Inflammatory macrophage (primary cell): ENCODE measurements around the gene CFAP58.
"Not testable (repeated sequence)": the region's sequence is repeated elsewhere in the genome, so short reads cannot be mapped to it uniquely, and the experiment has no call there.

ENCODE experiments used
- DNase-seq, 2 donors: peaks; one replicate each; pipeline ENCODE4 v3.0.0-alpha.2; 2020 to 2022

The CFAP58 gene

DNA sequence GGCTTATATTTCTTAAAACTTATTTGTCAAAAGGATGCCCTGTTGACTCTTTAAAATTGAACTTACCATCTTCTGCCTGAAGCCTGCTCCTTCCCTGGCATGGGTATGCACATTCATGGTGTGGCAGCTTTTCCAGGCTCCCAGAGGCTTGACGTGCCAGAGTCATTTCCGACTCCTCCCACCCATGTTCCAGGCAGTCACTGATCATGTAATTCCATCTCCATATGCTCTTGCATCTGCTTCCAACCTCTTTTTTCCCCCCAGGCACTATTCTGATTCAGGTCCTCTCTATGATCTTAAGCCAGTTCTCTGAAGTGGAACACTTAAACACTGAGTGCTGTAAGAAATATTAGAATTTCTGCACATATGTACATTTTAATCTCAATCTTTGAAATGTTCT lies 82.2 kb downstream of the CFAP58 start:
- no peak for DNase-seq

DNA sequence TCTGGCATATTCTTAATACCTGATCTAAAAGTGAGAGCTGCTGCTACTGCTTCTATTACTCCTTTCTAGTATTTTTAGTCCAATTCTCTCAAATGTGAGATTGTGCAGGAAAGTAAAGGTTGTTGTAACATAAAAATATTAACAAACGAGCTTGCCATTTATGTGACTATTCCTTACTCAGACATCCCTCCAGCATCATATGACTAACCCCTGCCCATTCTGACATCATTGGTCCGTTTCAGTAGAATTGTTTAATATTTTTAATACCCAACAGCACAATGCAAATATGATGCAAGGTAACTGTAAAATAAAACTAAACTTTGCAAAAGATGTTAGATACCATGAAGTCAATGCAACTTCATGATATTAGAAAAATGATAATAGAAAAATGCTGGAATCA lies 83.6 kb downstream of the CFAP58 start:
- DNase-seq, result no peak

DNA sequence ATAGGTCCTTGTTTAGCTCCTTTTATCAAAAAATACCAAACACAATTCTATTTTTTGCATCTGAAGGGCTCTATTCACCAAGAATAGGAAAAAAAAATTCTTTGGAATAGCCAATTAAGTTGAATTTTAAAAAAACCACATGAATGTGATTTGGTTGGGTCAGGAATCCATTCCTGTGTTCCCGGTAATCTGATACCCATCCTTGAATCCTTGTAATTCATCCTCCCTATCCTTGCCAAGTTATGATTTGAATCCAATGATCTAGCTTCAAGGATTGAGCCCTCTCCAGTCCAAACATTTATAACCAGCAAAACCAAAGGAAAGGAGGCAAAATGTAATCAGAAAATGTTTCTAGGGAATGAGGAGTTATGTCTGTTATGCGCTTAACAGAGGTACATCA lies 86.6 kb downstream of the CFAP58 start:
- no peak for DNase-seq

DNA sequence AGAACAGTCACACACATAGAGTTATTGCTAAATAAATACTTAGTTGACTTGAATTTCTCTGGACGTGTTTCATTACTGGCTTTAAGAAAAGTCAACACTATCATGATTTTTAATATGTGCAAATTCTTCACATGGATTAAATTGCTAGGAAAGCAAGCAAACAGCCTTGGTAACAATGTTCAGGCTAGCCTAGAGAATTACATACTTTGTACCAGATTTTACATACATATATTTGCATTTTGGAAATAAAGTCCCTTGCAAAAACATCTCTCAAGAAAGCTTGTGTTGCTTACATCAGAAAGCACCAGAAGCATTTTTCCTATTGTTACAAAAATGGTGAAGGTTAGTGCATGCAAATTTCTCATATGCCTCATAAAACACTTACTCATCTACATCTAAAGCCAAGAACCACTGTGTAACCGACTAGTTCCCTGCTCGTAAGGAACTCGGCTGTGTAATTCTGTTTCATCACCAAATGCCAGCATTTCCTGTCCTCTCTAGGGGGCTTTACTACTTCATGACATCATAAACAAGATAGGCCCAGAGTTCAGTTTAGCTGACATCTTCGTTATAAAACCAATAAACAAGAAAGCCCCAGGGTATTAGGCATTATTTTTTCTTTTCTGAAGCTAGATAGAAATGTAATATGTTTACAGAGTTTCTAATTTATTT lies 87.8 kb downstream of the CFAP58 start:
- DNase-seq, result peak; percentile 31 to 33

DNA sequence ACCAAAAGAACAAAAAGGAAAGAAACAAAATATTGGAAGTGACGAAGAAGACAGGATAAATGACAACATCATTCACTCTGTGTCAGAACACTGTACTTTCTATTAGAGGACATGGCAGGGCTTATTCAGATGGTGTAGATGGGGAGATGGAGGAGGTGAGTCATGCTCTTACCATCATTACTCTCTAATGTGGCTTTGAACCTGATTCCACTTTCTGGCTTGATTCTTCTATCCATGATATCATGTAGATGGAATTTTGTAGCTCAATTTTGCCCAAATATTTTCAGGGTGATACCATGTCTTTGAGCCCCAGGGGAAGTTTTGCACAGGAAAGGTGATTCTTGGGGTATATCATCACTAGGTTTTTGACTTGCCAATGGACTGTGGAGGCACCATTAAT lies 91.7 kb downstream of the CFAP58 start:
- no peak for DNase-seq

DNA sequence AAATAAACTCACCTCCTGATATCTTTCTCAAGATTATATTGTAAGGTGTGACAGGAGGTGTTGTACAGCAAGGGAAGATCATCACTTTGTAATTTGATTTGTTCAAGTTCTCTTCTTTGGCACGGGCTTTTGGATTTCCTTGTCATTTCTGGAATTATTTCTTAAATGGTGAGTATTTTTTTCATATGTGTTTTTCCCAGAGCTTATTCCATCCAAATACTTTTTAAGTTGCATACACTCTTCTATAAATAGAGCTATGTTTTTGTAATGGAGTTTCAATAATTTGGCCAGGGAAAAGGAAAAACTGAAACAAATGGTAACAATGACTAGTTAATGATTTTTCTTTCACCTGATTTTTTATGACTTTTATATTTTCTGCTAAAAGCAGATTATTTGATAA lies 92.5 kb downstream of the CFAP58 start:
- DNase-seq, result no peak

DNA sequence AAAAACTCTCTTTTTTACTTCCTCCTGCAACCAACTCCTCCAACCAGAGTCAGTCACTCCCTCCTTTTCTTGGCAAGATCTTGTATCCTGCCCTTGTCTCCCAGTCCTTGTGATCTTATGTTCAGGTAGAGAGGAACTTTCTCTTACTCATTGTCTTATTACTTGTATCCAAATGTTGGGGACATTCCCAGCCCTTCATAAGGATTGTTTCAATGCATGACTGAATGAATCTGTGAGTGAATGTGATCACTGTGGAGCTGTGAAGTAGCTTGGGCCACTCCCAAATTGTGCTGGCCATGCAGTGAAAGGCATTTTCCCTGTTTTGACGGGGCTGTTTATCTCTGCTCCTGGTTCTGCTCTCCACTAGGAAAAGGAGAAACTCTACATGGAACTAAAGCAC lies 93.7 kb downstream of the CFAP58 start:
- DNase-seq, result no peak

DNA sequence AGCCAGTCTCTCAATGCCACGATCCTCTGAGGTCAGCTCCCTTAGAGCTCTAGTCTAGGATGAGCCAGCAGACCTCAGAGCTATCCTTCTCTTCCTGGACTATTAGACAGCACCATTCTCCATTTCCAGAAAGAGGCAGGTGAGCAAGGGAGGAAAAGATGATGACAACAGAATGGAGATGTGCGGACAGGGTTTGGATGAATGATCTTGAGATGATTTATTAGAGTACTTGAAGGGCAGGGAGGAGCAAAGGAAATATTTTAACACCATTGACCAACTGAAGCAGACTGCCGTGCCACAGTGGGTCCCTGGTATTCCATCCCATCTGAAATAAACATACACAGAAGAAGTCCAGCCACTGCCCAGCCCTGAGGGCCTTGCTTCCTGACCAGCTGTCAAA lies 94.3 kb downstream of the CFAP58 start:
- DNase-seq, result no peak

DNA sequence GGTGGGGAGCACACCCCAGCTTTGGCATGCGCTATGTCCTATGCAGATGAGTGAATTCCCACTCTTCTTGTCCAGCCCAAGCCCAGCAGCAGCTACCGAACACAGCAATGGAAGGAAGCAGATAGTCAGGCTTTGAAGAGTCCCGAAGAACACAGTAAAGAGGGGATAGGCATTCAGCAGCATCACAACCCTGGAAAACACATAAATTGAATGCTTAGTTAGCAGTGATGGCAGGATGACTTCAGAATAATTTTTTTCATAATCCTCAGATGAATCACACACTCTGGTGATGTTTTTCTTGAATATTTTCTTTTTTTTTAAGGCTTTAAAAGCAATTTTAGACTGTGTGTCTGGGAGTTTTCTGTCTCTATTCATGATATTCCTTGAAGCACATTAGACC lies 95.8 kb downstream of the CFAP58 start:
- DNase-seq, result no peak

DNA sequence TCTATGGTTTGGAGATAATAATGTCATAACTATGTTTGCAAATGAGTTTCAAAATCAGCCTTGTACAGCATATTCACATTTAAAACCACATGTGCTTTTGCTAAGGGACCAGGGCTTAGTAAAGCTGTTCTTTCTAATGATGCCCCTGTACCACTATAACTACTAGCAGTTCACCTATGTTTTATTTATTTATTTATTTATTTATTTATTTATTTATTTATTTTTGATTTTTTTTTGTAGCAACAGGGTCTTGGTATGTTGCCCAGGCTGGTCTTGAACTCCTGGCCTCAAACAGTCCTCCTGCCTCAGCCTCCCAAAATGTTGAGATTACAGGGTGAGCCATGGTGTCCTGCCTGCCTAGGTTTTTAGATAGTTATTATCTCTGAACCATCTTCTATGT lies 96.9 kb downstream of the CFAP58 start:
- no peak for DNase-seq

DNA sequence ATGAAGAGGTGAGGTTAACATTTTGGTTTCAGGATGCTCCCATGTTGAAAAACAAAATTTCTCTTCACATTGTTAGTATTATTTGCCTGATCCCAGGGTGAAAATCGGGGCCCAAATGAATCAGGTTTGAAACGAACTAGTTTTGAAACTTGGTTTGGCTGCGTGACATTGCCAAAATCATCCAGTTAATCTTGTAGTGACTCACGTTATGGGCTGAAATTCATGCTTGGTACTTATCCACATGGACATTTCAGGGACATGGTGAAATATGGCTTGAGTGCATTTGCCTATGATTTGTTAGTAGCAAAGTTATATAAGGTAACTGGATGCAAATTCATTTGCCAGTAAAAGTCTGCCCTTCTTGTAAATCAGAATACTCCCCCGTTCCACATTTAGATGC lies 97.3 kb downstream of the CFAP58 start:
- no peak for DNase-seq

DNA sequence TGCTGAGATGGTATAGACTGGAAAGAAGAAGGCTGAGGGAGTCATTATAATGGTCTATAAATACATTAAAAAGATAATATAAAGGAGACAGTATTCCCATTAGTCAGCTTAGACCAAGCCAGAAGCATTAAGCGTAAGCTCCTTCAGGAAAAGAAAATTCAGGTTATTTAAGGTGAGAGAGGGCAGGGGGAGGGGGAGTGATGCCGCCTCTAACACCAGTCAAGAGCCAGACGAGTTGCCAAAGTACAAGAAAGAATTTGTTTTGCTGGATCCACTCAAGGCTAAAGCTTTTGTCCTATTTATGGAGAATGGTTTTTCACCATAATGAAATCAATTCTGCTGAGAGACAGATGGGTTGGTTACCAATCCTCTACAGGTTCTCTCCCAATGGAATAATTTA lies 99.3 kb downstream of the CFAP58 start:
- no peak for DNase-seq

DNA sequence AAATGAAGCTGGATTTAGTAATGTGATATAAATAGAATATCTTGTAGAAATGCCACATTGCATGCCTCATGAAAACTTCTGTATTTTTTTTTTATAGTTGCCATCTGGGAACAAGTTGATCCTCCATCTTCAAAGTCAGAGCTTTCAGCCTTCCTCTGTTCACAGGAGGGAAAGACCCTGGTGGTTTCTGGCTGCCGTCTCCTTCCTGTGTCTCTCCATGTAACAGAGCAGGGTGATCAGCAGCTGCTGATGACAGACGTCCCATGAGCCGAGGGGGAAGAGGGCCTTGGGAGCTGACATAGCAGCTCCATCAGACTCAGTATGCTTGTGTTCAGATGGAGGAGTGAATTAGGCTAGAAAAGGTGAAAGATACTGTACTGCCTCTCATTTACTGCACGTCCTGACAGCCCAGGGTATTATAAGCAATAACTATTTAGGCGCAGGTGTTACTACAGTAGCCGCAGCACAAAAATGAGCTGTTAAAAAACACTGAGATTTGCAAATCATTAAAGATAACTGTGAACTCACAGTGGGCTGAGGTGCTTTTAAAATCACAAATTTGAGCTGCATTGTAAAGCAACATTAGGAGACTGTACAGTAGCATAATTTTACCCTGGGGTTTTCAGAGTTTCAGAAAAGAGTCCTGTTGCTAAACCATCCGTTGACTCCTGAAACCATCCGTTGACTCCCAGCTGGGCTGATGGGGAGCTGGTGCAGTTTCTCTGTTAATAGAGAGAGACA lies 103.3 kb downstream of the CFAP58 start:
- no peak for DNase-seq

DNA sequence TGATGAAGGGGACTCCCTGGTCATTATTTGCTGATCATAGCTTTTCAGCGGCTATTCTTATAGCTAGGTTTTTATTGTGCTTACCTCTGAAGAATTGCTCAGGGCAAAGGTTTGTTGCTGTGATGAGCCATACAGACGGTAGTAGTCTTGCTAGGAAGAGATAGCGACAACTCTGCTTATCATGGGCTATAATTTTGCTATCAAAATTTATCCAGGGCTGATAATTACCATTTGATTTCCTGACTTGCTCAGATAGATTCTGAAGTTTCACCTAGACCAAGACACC lies 103.9 kb downstream of the CFAP58 start:
- DNase-seq, result no peak

DNA sequence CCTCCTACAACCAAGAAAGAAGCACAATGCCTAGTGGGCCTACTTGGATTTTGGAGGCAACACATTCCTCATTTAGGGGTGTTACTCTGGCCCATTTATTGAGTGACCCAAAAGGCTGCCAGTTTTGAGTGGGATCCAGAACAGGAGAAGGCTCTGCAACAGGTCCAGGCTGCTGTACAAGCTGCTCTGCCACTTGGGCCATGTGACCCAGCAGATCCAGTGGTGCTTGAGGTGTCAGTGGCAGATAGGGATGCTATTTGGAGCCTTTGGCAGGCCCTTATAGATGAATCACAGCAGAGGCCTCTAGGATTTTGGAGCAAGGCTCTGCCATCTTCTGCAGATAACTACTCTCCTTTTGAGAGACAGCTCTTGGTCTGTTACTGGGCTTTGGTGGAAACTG lies 111.9 kb downstream of the CFAP58 start:
- not testable (repeated sequence) for DNase-seq

DNA sequence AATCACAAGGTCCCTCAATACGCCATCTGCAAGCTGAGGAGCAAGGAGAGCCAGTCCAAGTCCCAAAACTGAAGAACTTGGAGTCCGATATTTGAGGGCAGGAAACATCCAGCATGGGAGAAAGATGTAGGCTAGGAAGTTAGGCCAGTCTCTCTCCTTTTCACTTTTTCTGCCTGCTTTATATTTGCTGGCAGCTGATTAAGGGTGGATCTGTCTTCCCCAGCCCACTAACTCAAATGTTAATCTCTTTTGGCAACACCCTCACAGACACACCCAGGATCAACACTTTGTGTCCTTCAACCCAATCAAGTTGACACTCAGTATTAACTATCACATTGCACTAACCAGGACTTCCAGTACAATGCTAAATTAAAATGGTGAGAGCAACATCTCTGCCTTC lies 115.2 kb downstream of the CFAP58 start:
- not testable (repeated sequence) for DNase-seq

DNA sequence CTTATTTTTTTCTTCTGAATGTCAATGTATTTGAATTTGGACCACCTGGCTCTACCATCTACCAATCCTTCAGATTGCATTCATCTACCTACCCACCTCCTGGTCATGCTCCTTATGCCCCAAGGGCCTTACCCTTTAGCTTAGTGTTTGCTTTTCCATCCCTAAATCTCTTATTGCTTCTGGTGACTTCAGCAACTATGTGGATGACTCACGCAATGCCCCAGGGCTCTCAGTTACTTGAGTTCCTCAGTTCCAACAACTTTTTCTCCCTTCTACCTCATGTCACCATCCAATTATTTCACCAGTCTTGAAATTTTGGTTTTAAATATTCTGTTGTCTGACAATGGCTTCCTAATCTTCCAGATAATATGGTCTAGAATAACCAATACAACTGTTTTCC lies 118.9 kb downstream of the CFAP58 start:
- DNase-seq, result no peak

DNA sequence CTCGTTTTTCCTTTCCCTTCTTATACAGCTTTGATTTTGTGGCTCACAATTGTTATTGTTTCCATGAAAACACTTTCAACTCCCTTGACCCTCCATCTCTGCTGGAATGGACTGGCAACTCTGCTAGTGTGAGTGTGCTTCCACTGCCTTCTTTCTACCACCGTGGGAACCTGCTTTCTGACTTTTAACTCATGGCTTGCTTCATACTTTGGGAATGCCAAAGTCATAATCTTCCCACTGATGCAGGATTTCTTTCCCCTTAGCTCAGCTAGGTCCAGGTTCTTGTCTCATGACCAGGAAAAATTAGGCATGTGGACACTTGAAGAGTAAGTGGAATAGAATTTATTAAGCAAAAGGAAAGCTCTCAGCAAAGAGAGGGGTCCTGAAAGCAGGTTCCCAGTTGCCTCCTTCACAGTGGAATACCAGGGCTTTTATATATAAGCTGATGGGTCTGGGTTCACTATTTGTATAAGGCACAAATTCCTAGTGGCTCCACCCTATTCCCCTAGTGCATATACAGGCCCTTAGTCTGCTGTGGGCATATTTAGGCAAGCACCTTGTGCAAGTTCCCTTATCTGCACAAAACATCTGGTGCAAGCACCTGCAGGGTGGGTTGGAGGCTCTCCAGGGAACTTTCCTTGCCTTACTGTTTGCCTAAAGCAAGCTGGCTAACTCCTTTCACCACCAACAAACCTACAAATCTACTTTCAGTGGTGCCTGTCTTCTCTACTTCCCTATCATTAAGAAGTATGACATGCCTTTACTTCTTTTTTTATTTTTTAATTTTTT lies 119.5 kb downstream of the CFAP58 start:
- no peak for DNase-seq

DNA sequence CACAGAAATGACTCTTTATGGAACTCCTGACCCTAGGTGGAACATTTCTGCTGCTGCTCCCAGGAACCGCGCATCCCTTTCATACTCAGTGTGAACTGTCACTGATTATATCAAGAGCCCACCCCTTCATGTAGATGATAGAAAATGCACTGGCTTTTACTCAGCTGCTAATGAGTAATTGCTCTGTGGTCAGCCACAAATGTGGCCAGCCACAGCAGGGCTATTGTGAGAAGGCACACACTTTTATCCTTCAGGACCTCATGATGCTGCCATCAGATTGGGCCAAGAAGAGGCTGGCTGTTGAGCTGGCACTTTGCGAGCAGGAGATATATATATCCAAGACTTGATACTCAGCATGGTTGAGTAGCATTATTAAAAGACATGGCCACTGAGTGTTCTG lies 124.7 kb downstream of the CFAP58 start:
- no peak for DNase-seq

DNA sequence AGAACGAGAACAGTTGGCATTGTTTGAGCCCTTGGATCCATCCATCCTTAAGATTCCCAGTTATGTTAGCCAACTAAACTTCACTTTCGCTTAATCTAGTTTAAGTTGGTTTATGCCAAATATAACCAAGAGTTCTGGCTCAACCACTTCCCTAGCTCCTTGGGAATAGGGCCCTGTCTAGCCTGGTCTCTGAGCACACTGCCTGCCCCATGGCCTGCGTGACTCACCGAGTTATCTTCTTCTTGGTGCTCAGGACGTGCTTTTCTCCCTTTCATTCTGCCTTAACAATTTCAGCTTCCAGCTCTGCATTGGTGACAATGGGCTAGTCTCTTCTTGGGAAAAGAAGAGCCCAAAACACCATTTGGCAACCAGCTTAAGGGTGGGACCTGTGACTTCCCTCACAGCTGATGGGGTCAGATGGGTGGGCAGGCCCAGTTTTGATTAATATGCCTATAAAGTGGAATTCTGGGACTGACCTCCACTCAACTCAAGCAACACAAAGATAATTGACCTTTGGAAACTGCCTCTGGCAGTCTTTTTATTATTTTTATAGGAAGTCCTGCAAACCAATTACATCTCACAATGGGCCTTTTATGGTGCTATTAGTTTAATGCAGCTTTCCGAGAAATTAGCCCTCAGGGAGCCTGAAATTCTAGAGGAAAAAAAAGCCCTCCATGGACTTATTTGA lies 126.4 kb downstream of the CFAP58 start:
- no peak for DNase-seq

DNA sequence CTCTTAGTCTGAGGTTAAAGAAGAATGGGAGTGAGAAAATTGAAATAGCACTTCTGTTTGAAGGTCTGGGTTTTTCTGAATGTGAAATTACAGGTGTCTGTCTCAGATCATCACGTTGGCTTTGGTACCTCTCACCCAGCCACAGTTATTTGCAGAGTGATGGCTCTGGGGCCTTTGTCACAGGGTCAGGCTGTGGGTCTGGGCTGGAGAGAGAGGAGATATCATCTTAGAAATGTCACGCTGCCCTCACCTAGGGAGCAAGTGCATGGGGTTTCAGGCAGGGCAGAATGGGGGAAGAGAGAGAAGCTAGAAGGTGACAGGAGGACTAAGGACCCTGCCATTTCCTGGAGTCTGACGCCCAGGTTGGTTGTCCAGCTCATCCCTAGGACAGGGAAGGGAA lies 127.2 kb downstream of the CFAP58 start:
- DNase-seq, result no peak

DNA sequence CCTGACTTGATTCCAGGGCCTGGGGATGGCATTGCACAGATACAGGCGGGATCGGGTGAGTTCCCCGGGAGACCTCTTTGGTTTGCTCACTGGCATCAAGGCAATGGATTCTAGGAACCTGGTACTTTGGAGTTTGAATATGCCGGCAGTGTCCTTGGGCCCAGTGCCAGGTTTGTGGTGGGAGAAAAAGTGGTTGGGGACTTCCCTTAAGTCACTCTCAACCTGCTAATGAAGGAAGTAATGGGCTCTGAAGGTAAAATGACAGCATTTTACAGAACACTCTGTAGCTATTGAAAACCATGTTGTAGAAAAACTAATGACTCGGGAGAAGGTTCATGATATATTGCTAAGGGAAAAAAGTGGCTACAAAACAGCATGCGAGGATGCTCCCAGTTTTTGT lies 129.9 kb downstream of the CFAP58 start:
- DNase-seq, result no peak

DNA sequence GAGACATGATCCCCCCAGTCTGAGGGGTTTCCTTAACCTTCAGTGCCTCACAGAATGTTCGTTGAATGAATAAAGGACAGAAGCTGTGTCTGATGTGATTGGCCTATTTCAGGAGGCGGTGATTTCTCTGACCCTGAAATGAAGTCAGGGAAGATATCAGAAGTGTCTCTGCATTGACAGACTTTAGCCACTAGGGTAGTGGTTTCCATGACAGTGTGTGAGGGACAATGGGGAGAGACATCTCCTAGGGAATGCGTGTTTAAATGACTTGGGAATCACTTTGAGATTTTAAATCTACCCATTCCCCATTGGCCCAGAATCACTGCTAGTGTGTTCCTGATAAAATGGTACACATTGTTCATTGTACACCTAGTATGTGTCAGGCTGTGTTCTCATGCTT lies 132.0 kb downstream of the CFAP58 start:
- no peak for DNase-seq

DNA sequence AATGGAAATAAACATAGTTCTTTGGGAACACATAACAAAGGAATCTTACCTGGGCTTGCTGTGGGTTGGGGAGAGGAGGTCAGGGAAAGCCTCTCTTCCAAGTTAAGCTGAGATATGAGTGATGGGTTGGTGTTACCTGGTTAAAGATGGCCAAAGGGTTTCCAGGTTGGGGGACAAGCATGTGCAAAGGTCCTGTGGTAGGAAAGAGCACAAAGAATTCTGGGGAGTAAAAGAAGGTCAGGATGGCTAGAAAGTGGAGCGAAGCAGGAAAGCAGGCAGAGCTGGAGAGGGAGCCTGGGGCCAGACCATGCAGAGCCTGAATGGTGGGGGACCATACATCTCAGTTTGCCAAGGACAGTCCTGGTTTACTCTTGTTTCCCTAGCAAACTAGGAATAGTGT lies 133.2 kb downstream of the CFAP58 start:
- no peak for DNase-seq
